ENCODE data around the gene CSTF3.

CSTF3 gene

GRCh38 chr11:33067294-33067693 is 94.0 kb downstream of the CSTF3 start:
- H3K79me2 ChIP-seq: no peaks in the 10 kb centered on the region
- no peak overlapping the region for H3K4me2 ChIP-seq (ENCODE audit: low read length)
- no peaks in the 10 kb centered on the region for H3K36me3 ChIP-seq (ENCODE audit: control insufficient read depth, insufficient read depth, low read length)
- H3K27ac ChIP-seq: no peak overlapping the region
- no peaks in the 10 kb centered on the region for H3K9me3 ChIP-seq (ENCODE audit: control insufficient read depth, low read length)
- no peak overlapping the region for H3K9ac ChIP-seq
- no peaks in the 10 kb centered on the region for H3K4me1 ChIP-seq
- no peak overlapping the region for H3K4me3 ChIP-seq (ENCODE audit: low read depth, low read length)
- H2AFZ ChIP-seq: no peak overlapping the region
- TF ChIP-seq CTCF (IDR thresholded peaks at IDR 0.05): no peak
- H3K27me3 ChIP-seq (ENCODE audit: control insufficient read depth, insufficient read depth, low read length): no peaks in the 10 kb centered on the region

- Histone ChIP-seq H3K27me3 (ENCODE audit: control insufficient read depth, insufficient read depth, low read length) (no peaks in the 10 kb centered on the region), H3K4me3 (ENCODE audit: low read depth, low read length) (no peak overlapping the region), H3K9me3 (ENCODE audit: control insufficient read depth, low read length) (no peaks in the 10 kb centered on the region), H3K79me2 (no peaks in the 10 kb centered on the region), H3K4me2 (ENCODE audit: low read length) (no peak overlapping the region), H3K9ac (no peak overlapping the region), H3K4me1 (no peaks in the 10 kb centered on the region), H3K27ac (no peak overlapping the region), H3K36me3 (ENCODE audit: control insufficient read depth, insufficient read depth, low read length) (no peaks in the 10 kb centered on the region), H2AFZ (no peak overlapping the region)
- TF ChIP-seq CTCF (IDR thresholded peaks at IDR 0.05): peak; percentile 71
Observed at GRCh38 chr11:33065445-33066178, 95.7 kb downstream of the CSTF3 start.

- Histone ChIP-seq H3K27me3 (ENCODE audit: control insufficient read depth, insufficient read depth, low read length) (no peaks in the 10 kb centered on the region), H3K9ac (no peak overlapping the region), H3K4me2 (ENCODE audit: low read length) (no peak overlapping the region), H2AFZ (no peak overlapping the region), H3K9me3 (ENCODE audit: control insufficient read depth, low read length) (no peaks in the 10 kb centered on the region), H3K4me1 (no peaks in the 10 kb centered on the region), H3K27ac (no peak overlapping the region), H3K79me2 (no peaks in the 10 kb centered on the region), H3K4me3 (ENCODE audit: low read depth, low read length) (no peak overlapping the region), H3K36me3 (ENCODE audit: control insufficient read depth, insufficient read depth, low read length) (no peaks in the 10 kb centered on the region)
- no peak for TF ChIP-seq CTCF (IDR thresholded peaks at IDR 0.05)
Observed at GRCh38 chr11:33064866-33065265, 96.4 kb downstream of the CSTF3 start.

- no peak overlapping the region for H2AFZ ChIP-seq
- no peaks in the 10 kb centered on the region for H3K36me3 ChIP-seq (ENCODE audit: control insufficient read depth, insufficient read depth, low read length)
- H3K9me3 ChIP-seq (ENCODE audit: control insufficient read depth, low read length): no peaks in the 10 kb centered on the region
- TF ChIP-seq CTCF (IDR thresholded peaks at IDR 0.05): no peak
- no peak overlapping the region for H3K9ac ChIP-seq
- H3K27ac ChIP-seq: no peak overlapping the region
- no peak overlapping the region for H3K4me3 ChIP-seq (ENCODE audit: low read depth, low read length)
- H3K4me2 ChIP-seq (ENCODE audit: low read length): no peak overlapping the region
- no peaks in the 10 kb centered on the region for H3K4me1 ChIP-seq
- H3K79me2 ChIP-seq: no peaks in the 10 kb centered on the region
- no peaks in the 10 kb centered on the region for H3K27me3 ChIP-seq (ENCODE audit: control insufficient read depth, insufficient read depth, low read length)
Observed at GRCh38 chr11:33064033-33064825, 97.1 kb downstream of the CSTF3 start.

All from parathyroid adenoma (tissue), 2 donors.